ENCODE measurements around the gene TTC23L.
"Not testable (repeated sequence)": the region's sequence is repeated elsewhere in the genome, so short reads cannot be mapped to it uniquely, and the experiment has no call there.

The TTC23L gene

GRCh38 chr5:34881246-34881645, 42.3 kb downstream of the TTC23L start:
- DNase-seq: no peak

- no peak for DNase-seq
Observed at GRCh38 chr5:34886392-34887119, 47.6 kb downstream of the TTC23L start.

GRCh38 chr5:34889394-34889793, 50.4 kb downstream of the TTC23L start:
- no peak for DNase-seq

- no peak for DNase-seq
Observed at GRCh38 chr5:34891981-34892380, 53.0 kb downstream of the TTC23L start.

GRCh38 chr5:34892414-34892813, 53.5 kb downstream of the TTC23L start:
- no peak for DNase-seq

- DNase-seq: no peak
Observed at GRCh38 chr5:34894716-34895115, 55.8 kb downstream of the TTC23L start.

- DNase-seq: no peak
Observed at GRCh38 chr5:34895641-34896419, 56.9 kb downstream of the TTC23L start.

- no peak for DNase-seq
Observed at GRCh38 chr5:34897646-34898045, 58.7 kb downstream of the TTC23L start.

- DNase-seq: no peak
Observed at GRCh38 chr5:34898258-34898895, 59.4 kb downstream of the TTC23L start.

GRCh38 chr5:34899066-34899465, 60.1 kb downstream of the TTC23L start:
- no peak for DNase-seq

GRCh38 chr5:34900652-34901051, 61.7 kb downstream of the TTC23L start:
- no peak for DNase-seq

GRCh38 chr5:34903260-34903659, 64.3 kb downstream of the TTC23L start:
- DNase-seq: no peak

GRCh38 chr5:34905564-34905963, 66.6 kb downstream of the TTC23L start:
- no peak for DNase-seq

GRCh38 chr5:34913072-34913471, 74.1 kb downstream of the TTC23L start:
- no peak for DNase-seq

- DNase-seq: no peak
Observed at GRCh38 chr5:34914671-34915138, 75.7 kb downstream of the TTC23L start.

- peak; percentile 89 for DNase-seq
Observed at GRCh38 chr5:34915139-34915855, 76.3 kb downstream of the TTC23L start, which contains the start of the genes BRIX1 and RAD1. Gene BRIX1 (plus strand): TSS chr5:34915711. CDS start chr5:34915739, 28 bp downstream. Gene RAD1 (minus strand): TSS chr5:34915504. CDS start chr5:34914892, 612 bp downstream.

GRCh38 chr5:34915856-34916192, 76.9 kb downstream of the TTC23L start:
- no peak for DNase-seq

- no peak for DNase-seq
Observed at GRCh38 chr5:34916518-34916917, 77.6 kb downstream of the TTC23L start.

GRCh38 chr5:34918025-34918424, 79.1 kb downstream of the TTC23L start:
- DNase-seq: no peak

GRCh38 chr5:34919077-34919476, 80.1 kb downstream of the TTC23L start:
- DNase-seq: no peak

GRCh38 chr5:34923256-34923655, 84.3 kb downstream of the TTC23L start:
- DNase-seq: not testable (repeated sequence)

- no peak for DNase-seq
Observed at GRCh38 chr5:34923694-34924461, 84.9 kb downstream of the TTC23L start.

All from GF-D8 (cell line).